ENCODE results near the gene KLF15. TPM values are rescaled to one million over a fixed set of nuclear protein-coding genes. Genes with fewer than 3 reads are reported as not detected.

Gene KLF15
- total and polyA plus RNA-seq, 2 of the 8 experiments (the other 6 are each of a cell fraction or from before 2014, with no cell fraction given): 15.7 to 19.5 TPM

DNA sequence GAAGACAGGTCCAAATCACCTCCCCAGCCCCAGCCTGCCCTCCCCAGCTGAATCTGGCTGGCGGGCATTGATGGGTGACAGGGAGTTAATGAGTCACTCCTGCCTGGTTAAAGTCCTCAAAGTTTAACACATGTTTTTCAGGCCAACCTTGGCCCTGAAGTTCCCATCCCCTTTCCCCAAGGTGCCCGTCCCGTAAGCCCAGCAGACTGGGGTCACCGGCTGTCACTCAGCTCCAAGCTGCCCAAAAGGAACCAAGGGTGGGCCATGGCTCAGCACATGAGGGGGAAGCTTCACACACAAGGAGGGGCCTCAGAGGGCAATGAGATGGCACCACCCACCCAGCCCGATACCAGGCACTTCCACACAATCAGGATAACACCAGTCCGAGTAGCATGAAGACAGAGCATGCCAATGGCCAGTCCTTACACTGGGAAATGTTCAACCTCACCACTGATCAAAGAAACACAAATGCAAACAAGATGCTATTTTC, 10.2 kb upstream of the KLF15 start:
- Histone ChIP-seq H3K23me2 (ENCODE audit: low read depth, low read length) (no peaks in the 10 kb centered on the region), H2BK15ac (ENCODE audit: low read length) (no peak overlapping the region), H3K14ac (ENCODE audit: insufficient read length) (no peak overlapping the region), H3K4me1 (replicated peaks in 1 of 4; ENCODE audit: control insufficient read depth in 3 of 4, insufficient read depth in 4 of 4, low read length in 3 of 4) (peaks cover 0 to 13% (median 4%) of the 10 kb centered on the region in 4 experiments), H3K9ac (replicated peaks in 1 of 4; ENCODE audit: extremely low read depth in 1 of 4, low read depth in 3 of 4, low read length in 3 of 4) (no peak overlapping the region), H3K56ac (replicated peaks; ENCODE audit: insufficient read length, low read depth, low read length) (no peak overlapping the region), H2AK5ac (ENCODE audit: low read depth, low read length) (no peak overlapping the region), H3K18ac (ENCODE audit: extremely low read depth, low read length) (no peak overlapping the region), H3K23ac (ENCODE audit: insufficient read length) (no peak overlapping the region), H3K9me3 (ENCODE audit: insufficient read depth in 2 of 2, low read depth in 1 of 2, low read length in 1 of 2) (peaks cover 0 to 4% of the 10 kb centered on the region in 2 experiments; a peak in 1 of 4 replicates), H3K4me2 (ENCODE audit: insufficient read depth in 1 of 2, low read depth in 2 of 2, low read length in 2 of 2) (no peak overlapping the region), H3K79me1 (ENCODE audit: low read depth, low read length) (no peaks in the 10 kb centered on the region), H2BK12ac (ENCODE audit: low read depth, low read length) (no peak overlapping the region), H2BK5ac (ENCODE audit: low read depth, low read length) (no peak overlapping the region), H3K4ac (replicated peaks; ENCODE audit: insufficient read length, low read depth, low read length) (no peak overlapping the region), H4K8ac (ENCODE audit: extremely low read depth, insufficient read depth, low read length) (no peak overlapping the region), H2AFZ (ENCODE audit: low read length) (no peak overlapping the region), H3K36me3 (ENCODE audit: control insufficient read depth in 2 of 4, insufficient read depth in 4 of 4, low read length in 3 of 4) (no peaks in the 10 kb centered on the region; a peak in 1 of 8 replicates), H3K79me2 (ENCODE audit: control insufficient read depth in 1 of 2, insufficient read depth in 2 of 2, low read length in 2 of 2) (no peaks in the 10 kb centered on the region), H4K20me1 (replicated peaks in 1 of 2; ENCODE audit: control insufficient read depth in 1 of 2, insufficient read depth in 2 of 2, low read length in 2 of 2) (no peaks in the 10 kb centered on the region), H2BK120ac (replicated peaks; ENCODE audit: low read depth, low read length) (no peak overlapping the region), H4K5ac (ENCODE audit: insufficient read length, low read depth, low read length) (no peak overlapping the region), H4K91ac (replicated peaks; ENCODE audit: insufficient read length, low read length) (no peak overlapping the region), H3K4me3 (ENCODE audit: extremely low read depth in 1 of 4, insufficient read depth in 2 of 4, low read depth in 3 of 4, low read length in 4 of 4) (no peak overlapping the region), H3K27ac (ENCODE audit: low read depth, low read length) (no peak overlapping the region), H2BK20ac (ENCODE audit: low read length) (no peak overlapping the region), H3K27me3 (replicated peaks in 1 of 4; ENCODE audit: control insufficient read depth in 3 of 4, extremely low read depth in 1 of 4, insufficient read depth in 3 of 4, low read length in 3 of 4) (no peaks in the 10 kb centered on the region)
- WGBS, 2 experiments (ENCODE audit: extremely low coverage in 1 of 2, insufficient coverage in 1 of 2, insufficient read length in 1 of 2, insufficient replicate concordance in 2 of 2, low coverage in 1 of 2, low lambda C conversion rate in 2 of 2, missing lambda C conversion rate in 1 of 2): 87% methylated on average over 6 of the region's 6 CpGs; no CpG with 5 or more reads in 1 of the 2 experiments
- FAIRE-seq: no peak
- no peak for DNase-seq (ENCODE audit: low read depth in 1 of 2, low spot score in 2 of 2)
- ChIA-PET CTCF (ENCODE audit: partially characterized antibody) (interaction anchor here (2.3 kb wide), 1 partner anchor 13 kb away, joined by 14 read pairs; no protein-coding TSS in a partner anchor), POLR2A (ENCODE audit: partially characterized antibody) (interaction anchor here (1.1 to 1.9 kb wide), 2 partner anchors 10 to 104 kb away, joined by 3 to 8 read pairs; partner anchors contain the start of gene KLF15)
- TF ChIP-seq NRF1 (IDR thresholded peaks at IDR 0.05; ENCODE audit: low read depth, low read length) (no peak), KDM4A (IDR thresholded peaks at IDR 0.05; ENCODE audit: low read depth, low read length, severe bottlenecking) (no peak), TAF1 (IDR thresholded peaks at IDR 0.05; ENCODE audit: low read depth, low read length) (no peak), SP2 (IDR thresholded peaks at IDR 0.05; ENCODE audit: low read length) (no peak), EGR1 (IDR thresholded peaks at IDR 0.05; ENCODE audit: borderline replicate concordance, low read depth, low read length) (no peak), SAP30 (IDR thresholded peaks at IDR 0.05; ENCODE audit: insufficient read depth, insufficient replicate concordance, low read length) (no peak), POU5F1 (IDR thresholded peaks at IDR 0.05; ENCODE audit: low read depth, low read length) (no peak), POLR2AphosphoS5 (IDR thresholded peaks at IDR 0.05; ENCODE audit: low read depth, low read length) (no peak)
- TF ChIP-seq, protein P1, sequence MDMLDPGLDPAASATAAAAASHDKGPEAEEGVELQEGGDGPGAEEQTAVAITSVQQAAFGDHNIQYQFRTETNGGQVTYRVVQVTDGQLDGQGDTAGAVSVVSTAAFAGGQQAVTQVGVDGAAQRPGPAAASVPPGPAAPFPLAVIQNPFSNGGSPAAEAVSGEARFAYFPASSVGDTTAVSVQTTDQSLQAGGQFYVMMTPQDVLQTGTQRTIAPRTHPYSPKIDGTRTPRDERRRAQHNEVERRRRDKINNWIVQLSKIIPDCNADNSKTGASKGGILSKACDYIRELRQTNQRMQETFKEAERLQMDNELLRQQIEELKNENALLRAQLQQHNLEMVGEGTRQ (IDR thresholded peaks at IDR 0.05; ENCODE audit: low read length): no peak
- TF ChIP-seq, protein P2, sequence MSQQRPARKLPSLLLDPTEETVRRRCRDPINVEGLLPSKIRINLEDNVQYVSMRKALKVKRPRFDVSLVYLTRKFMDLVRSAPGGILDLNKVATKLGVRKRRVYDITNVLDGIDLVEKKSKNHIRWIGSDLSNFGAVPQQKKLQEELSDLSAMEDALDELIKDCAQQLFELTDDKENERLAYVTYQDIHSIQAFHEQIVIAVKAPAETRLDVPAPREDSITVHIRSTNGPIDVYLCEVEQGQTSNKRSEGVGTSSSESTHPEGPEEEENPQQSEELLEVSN (IDR thresholded peaks at IDR 0.05): no peak

Measured in H1 (cell line).